Measurements from ENCODE around the gene NT5E.

DNA sequence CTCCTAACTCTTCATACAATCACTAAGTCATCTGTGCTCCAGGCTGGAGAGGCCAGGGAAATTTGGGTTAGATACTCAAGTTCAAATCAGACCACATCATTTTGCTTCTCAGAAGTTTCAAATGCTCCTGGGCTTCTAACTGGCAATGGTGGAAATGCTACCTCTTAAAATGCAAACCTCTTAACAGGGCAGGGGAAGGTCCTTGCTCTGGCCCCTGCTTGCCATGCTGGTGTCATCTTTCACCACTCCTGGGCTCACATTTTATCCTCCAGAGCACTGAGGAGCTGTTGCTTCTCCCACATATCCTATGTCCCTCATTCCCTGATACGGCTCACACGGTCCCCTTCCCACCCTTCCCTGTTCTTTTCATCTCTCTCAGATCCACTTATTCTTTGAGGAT lies 41.8 kb upstream of the NT5E start:
- TF ChIP-seq, protein P1, sequence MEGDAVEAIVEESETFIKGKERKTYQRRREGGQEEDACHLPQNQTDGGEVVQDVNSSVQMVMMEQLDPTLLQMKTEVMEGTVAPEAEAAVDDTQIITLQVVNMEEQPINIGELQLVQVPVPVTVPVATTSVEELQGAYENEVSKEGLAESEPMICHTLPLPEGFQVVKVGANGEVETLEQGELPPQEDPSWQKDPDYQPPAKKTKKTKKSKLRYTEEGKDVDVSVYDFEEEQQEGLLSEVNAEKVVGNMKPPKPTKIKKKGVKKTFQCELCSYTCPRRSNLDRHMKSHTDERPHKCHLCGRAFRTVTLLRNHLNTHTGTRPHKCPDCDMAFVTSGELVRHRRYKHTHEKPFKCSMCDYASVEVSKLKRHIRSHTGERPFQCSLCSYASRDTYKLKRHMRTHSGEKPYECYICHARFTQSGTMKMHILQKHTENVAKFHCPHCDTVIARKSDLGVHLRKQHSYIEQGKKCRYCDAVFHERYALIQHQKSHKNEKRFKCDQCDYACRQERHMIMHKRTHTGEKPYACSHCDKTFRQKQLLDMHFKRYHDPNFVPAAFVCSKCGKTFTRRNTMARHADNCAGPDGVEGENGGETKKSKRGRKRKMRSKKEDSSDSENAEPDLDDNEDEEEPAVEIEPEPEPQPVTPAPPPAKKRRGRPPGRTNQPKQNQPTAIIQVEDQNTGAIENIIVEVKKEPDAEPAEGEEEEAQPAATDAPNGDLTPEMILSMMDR (IDR thresholded peaks at IDR 0.05) = no peak
- TF ChIP-seq POLR2A (IDR thresholded peaks at IDR 0.05) = no peak

Data from esophagus squamous epithelium (tissue), 4 donors.